ENCODE results near the gene IFNK.

IFNK gene

GRCh38 chr9:27573634-27574590 lies 49.8 kb downstream of the IFNK start:
- DNase-seq: peak; percentile 95

Measured in fibroblast of skin of scalp (primary cell).